MM.1S (cell line): ENCODE results near the gene SHANK1.

Experiments used
- EZH2 ChIP-seq: fragments of 300-600 bp; sonication (generic); optimal IDR thresholded peaks from 2 replicates; pipeline ENCODE3; 2017; ENCODE audit warnings: low read depth, mild to moderate bottlenecking, antibody characterized with exemption, low read length, mixed read lengths
- TF ChIP-seq, protein P1 (sequence below): fragments of 300-600 bp; sonication (generic); IDR thresholded peaks from 2 replicates; pipeline ENCODE4 v1.5.1; 2016; ENCODE audit warnings: antibody characterized with exemption, low read length, mixed read lengths

DNA sequence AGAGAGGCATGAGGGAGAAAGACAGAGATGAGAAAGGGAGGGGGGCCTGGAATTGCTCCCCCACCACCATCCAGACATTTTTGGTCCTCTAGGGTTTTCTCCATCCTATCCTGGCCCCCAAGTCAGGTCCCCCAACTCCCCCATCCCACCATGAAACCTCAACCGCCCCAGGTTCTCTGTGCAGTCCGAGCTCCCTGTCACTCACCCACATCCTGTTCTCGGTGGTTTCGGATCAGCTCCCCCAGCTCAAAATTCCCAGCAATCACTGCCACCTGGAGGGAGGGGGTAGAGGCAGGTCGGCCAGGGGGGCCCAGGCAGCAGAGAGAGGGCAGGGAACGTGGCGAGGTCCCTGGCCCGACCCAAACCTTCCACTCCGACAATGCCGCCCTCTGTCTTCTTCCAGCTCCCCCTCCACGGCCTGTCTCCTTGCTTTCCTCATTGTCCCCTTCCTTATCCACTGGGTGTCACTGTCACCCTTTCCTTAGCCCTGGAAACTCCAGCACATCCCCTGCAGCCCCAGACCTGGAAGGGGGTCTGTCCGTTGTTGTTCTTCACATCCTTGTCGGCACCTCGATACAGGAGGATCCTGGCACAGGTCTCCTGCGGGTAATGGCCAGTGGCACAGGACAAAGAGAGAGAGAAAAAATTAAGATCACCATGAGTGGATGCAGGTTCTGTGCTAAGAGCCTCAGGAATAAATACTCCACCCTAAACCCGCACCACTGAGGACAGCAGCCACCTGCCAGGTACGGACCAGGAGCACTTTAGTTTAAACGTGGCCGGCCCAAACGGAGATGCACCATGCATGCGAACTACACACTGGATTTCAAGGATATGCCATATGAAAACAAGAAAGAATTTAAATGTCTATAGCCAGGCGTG, 15.4 kb downstream of the SHANK1 start:
- no peak for TF ChIP-seq EZH2
- TF ChIP-seq, protein P1, sequence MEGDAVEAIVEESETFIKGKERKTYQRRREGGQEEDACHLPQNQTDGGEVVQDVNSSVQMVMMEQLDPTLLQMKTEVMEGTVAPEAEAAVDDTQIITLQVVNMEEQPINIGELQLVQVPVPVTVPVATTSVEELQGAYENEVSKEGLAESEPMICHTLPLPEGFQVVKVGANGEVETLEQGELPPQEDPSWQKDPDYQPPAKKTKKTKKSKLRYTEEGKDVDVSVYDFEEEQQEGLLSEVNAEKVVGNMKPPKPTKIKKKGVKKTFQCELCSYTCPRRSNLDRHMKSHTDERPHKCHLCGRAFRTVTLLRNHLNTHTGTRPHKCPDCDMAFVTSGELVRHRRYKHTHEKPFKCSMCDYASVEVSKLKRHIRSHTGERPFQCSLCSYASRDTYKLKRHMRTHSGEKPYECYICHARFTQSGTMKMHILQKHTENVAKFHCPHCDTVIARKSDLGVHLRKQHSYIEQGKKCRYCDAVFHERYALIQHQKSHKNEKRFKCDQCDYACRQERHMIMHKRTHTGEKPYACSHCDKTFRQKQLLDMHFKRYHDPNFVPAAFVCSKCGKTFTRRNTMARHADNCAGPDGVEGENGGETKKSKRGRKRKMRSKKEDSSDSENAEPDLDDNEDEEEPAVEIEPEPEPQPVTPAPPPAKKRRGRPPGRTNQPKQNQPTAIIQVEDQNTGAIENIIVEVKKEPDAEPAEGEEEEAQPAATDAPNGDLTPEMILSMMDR, result no peak
